Hair follicle dermal papilla cell (primary cell): ENCODE results near the gene NSMCE3. TPM values are rescaled to one million over a fixed set of nuclear protein-coding genes. Genes with fewer than 3 reads are reported as not detected.

Source experiments
- small RNA-seq: library from RNA; depleted of rRNA; stranded (forward); fragments of <200 nt; gene quantifications from one replicate; pipeline ENCODE3, GENCODE V24; 2012
- total RNA-seq: library from RNA; depleted of rRNA; stranded (reverse); fragments of >200 nt; gene quantifications from 2 replicates; pipeline ENCODE4 v1.2.3, GENCODE V29; 2012

Gene NSMCE3
- total RNA-seq: 12.1 and 12.2 TPM in 2 replicates

DNA sequence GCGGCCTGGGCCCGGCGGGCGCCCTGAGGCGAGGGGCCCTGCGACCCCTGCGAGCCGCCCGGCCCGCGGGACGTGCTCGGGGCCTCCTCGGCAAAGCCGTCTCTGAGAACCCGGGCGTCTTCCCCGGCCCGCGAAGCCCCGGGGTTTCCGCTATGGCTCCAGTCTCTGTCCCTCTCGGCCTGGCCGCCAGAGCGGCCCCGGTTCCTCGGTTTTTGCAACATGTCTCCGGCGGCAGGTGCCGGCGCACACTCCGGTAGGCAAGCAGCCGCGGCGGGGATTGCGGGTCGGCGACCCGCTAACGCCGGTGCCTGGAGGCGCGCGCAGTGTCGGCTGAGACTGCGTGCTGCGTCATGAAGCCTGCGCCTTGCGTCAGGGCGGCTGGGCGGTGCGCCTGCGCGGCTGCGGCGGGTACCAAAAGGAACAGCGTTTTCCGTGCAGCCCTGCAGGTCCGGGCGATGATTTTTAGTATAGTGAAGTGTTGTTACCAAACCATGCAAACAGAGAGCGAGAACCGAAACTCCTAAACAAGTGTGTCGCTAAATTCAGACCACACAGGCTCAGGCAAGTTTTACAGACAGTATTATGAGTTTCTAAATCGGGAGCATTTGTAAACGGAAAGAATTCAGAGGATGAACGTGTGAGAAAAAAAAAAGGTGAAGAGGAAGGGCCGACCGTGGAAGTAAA, at the start of gene NSMCE3:
TSS of gene NSMCE3 (minus strand) at position 338 of the 684 bp plus-strand sequence. CDS start at position 221, 117 bp downstream.

Small RNAs within 50 kb of the gene (small RNA-seq; reads per million reads assigned to genes)
- gene RF00201: not detected
